Activated naive CD4-positive, alpha-beta T cell treated with anti-CD3 and anti-CD28 coated beads, Interleukin-2, amount 50 U/mL, for 72 hours (primary cell): ENCODE results near the gene AZI2. TPM values are rescaled to one million over a fixed set of nuclear protein-coding genes. Genes with fewer than 3 reads are reported as not detected.

Experiments
- ATAC-seq, 2 donors: fragments of 150-1000 bp; cut with Tn5 transposase; 2 replicates each; pipeline ENCODE4 v1.10.0; 2021; ENCODE audit warnings: mild to moderate bottlenecking in 2 of 2, moderate library complexity in 2 of 2
- DNase-seq, 2 donors: peaks; one replicate each; pipeline ENCODE4 v3.0.0; 2021 to 2022; ENCODE audit warnings: low spot score in 2 of 2
- H3K27ac Mint-ChIP-seq, 2 donors: one replicate each; pipeline ENCODE4 v1.8.0; 2022; ENCODE audit warnings: mild to moderate bottlenecking in 2 of 2, mixed read lengths in 2 of 2
- H3K36me3 Mint-ChIP-seq, 2 donors: one replicate each; pipeline ENCODE4 v1.8.0; 2022; ENCODE audit warnings: mixed read lengths in 2 of 2
- H3K9me3 Mint-ChIP-seq, 2 donors: one replicate each; pipeline ENCODE4 v1.8.0; 2022; ENCODE audit warnings: mixed read lengths in 2 of 2
- total RNA-seq, 2 donors: library from RNA; stranded (reverse); gene quantifications; one replicate each; pipeline ENCODE4 v1.2.3, GENCODE V29; 2022

The AZI2 gene, protein sequence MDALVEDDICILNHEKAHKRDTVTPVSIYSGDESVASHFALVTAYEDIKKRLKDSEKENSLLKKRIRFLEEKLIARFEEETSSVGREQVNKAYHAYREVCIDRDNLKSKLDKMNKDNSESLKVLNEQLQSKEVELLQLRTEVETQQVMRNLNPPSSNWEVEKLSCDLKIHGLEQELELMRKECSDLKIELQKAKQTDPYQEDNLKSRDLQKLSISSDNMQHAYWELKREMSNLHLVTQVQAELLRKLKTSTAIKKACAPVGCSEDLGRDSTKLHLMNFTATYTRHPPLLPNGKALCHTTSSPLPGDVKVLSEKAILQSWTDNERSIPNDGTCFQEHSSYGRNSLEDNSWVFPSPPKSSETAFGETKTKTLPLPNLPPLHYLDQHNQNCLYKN
- 10 to 100 TPM; 21.8 to 62.1 TPM for total RNA-seq

DNA sequence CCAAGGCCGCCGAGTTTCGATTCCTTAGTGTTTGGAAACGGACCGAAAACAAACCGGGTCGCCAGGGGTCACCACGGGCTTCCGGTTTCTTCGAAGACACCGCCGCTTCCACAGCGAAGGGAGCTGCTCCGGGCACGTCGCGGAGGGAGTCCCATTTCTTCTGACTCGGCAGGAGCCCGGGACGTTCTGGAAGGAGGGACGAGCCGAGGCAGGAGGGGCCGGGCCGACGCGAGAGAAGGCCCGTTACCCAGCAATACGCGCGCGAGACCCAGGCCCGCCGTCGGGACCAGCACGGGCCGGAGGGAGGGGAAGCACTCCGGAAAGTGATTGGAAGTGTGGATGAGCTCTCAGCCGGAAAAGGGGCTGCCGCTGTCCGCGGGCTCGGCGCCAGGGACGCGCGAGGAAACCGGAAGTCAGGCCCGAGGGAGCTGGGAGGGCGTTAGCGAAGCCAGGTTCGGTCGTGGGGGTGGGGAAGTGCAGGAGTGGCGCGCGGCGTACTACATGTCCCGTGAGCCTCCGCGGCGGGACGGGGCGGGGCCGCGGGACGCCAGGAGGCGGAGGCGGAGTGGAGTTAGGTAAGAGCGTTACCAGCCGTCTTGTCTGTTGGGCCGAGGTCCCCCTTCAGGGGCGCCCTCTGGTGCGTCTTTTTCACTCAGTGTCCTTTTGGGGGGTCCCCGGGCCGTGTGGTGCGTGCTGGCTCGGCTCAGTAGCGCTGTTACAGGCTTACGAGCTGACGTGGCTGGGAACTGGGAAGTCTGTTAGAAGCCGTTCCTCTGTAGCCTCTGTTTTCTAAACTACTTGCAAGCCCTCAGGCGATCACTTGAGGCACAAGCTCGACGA, at the start of gene AZI2, which contains the start of gene ZCWPW2:
Gene AZI2, minus strand, starts transcription at position 196 of the 840 bp plus-strand sequence. CDS start 8,207 bp downstream, outside the sequence.
Gene ZCWPW2, plus strand, starts transcription at position 93 of the 840 bp plus-strand sequence. CDS start 64,348 bp downstream, outside the sequence.
- peaks cover 7 to 9% of the 10 kb centered on the region in 2 donors for H3K9me3 Mint-ChIP-seq
- peak within 1 kb of the TSS; percentile 99 to 100 for H3K27ac Mint-ChIP-seq
- DNase-seq (peak; percentile 92 to 94), ATAC-seq (peak; percentile 84 to 91)
- H3K36me3 Mint-ChIP-seq: peaks cover 28 to 39% of the 10 kb centered on the region in 2 donors

DNA sequence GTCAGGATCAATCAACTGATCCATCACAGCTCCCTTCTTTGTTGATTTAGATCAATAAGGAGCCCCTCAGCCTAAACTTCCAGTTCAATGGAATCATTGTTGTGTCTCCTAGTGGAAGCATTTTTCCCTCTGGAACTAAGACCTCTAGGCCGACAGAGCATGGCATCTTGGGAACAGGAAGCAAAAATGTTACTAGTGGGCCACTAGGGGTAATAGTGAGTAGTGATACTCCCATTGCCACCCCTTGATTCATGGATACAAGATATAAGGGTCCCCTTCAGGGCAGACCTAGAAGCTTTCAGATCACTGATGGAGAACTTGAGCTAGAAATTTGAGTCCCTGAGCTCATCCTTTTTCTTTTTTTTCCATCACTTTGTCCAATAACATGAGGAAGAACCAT, 40.4 kb upstream of the AZI2 start:
- Mint-ChIP-seq H3K9me3 (peaks cover 20 to 31% of the 10 kb centered on the region in 2 donors), H3K27ac (no peak overlapping the region), H3K36me3 (peaks cover 0 to 35% of the 10 kb centered on the region in 2 donors)
- DNase-seq (no peak), ATAC-seq (no peak)

DNA sequence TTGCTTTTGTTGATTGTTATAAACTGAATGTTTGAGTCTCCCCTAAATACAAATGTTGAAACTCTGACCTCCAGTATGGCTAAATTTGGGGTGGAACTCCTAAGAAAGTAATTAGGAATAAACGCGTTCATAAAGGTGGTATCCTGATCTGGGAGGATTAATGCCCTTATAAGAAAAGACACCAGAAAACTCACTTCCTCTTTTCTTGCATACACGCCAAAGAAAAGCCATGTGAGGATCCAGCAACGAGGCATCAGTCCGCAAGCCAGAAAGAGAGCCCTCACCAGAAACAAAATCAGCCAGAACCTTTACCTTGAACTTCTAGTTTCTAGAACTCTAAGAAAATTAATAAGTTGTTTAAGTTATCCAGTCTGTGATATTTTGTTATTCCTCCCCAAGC, 37.4 kb upstream of the AZI2 start:
- Mint-ChIP-seq H3K27ac (no peak overlapping the region), H3K36me3 (peaks cover 0 to 17% of the 10 kb centered on the region in 2 donors), H3K9me3 (peaks cover 3 to 13% of the 10 kb centered on the region in 2 donors)
- ATAC-seq: no peak
- no peak for DNase-seq

DNA sequence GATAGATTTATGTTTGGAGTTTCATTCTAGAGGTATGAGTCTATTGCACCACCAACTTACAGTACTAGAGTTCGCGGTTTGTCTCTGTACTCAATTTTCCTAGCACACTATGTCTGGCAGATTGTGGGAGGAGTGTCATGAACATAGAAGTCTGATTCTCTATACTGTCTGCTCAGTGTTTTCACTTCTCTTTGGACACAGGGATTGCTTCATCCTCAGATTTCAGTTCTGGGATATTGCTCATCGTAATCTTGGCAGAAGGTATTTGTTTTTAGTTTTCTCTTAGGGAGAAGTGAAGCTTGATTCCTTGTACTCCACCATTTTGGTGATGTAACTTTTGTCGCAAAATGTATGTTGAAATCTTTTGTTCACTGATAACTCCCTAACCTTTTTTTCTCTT, 27.8 kb upstream of the AZI2 start:
- DNase-seq: no peak
- no peak overlapping the region for H3K27ac Mint-ChIP-seq
- H3K9me3 Mint-ChIP-seq: peaks cover 4 to 10% of the 10 kb centered on the region in 2 donors
- H3K36me3 Mint-ChIP-seq: peaks cover 0 to 6% of the 10 kb centered on the region in 2 donors
- ATAC-seq: no peak

DNA sequence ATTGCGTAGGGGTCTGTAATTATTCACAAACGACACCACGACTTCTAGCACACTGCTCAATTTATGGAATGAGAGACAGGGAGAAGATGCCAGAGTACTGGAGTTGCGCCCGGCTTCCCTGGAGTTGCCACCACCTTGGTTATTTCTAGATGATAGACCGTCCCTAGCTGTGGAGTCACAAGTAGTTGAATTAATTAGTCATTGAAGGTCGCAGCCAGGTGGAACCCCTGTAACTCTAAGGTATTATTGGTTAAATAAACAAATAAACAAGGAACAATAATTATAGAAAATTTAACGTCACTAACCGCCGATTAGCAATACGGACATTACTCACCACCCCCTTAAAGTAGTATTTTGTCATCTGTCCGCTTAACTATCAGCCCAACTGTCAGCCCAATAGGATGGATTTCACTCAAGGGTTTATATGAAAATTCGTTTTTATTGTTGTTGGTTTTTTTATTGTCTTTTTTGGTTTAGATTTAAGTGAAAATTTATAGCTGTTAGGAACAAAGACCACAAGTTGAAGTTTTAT, 911 bp upstream of the AZI2 start:
- DNase-seq: no peak
- peaks cover 9 to 11% of the 10 kb centered on the region in 2 donors for H3K9me3 Mint-ChIP-seq
- H3K27ac Mint-ChIP-seq: peak overlapping the region; percentile 99 to 100
- peaks cover 32 to 44% of the 10 kb centered on the region in 2 donors for H3K36me3 Mint-ChIP-seq
- ATAC-seq: peak; percentile 0

DNA sequence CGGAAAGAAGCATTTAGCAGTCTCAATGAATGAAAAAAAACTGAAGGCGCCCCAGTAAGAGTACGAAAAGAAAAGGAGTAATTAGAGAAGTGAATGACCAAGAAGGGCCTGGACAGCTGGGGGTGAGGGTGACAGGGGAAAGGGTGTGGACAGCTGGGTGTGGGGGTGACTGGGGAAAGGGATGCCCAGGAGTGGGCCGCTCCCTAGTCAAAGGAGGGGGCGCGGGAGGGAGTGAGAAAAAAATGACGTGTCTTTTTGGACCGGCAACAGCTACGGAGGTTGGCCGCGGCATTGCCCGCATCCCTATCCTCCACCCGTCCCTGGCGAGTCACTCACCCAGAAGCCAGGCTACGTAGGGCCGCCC, 377 bp downstream of the AZI2 start:
- ATAC-seq (peak; percentile 82 to 89), DNase-seq (no peak)
- peak overlapping the region; percentile 99 to 100 for H3K27ac Mint-ChIP-seq
- peaks cover 22 to 34% of the 10 kb centered on the region in 2 donors for H3K36me3 Mint-ChIP-seq
- H3K9me3 Mint-ChIP-seq: peaks cover 3 to 4% of the 10 kb centered on the region in 2 donors

DNA sequence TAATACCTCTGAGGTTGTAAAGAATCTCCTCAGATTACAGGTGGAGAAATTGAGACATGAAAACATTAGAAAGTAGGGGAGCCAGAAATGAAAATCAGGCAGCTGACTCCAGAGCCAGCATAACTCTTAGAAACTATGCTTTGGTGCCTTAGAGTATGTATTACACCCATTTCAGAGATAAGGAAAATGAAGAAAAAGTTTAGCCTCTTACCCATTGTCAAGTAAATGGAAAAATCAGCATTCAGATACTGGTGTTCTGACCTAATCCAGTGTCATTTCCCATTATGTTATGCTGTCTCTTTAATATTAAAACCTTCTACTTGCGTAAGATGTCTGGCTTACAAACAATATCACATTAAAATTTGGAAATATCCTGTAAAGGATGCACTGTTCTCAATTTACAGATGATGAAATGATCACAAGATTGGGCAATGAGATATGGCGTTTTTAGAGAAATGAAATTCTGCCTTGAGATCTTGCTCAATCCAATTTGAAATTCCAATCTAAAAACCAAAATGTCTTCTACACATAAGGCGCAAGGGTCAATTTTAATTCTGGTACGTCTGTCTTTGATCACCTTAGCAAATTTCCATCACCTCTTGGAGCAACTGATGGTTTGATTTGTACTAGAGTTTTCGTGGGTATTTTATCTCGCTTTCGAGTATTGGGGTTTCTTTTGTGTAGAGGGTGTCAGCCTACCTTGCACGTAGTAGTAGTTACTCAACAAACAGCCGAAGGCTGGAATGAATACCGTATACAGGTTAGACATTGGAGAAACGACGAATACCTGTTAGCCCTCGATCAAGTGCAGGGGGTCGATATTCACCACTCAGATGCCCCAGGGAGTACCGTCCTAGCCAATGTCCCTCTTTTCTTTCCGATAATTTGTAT, 1.0 kb downstream of the AZI2 start:
- H3K36me3 Mint-ChIP-seq: peaks cover 22 to 34% of the 10 kb centered on the region in 2 donors
- H3K27ac Mint-ChIP-seq: peak overlapping the region; percentile 99 to 100
- ATAC-seq: no peak
- peak in 1 of 2 donors; percentile 19 for DNase-seq
- H3K9me3 Mint-ChIP-seq: peaks cover 3 to 4% of the 10 kb centered on the region in 2 donors

DNA sequence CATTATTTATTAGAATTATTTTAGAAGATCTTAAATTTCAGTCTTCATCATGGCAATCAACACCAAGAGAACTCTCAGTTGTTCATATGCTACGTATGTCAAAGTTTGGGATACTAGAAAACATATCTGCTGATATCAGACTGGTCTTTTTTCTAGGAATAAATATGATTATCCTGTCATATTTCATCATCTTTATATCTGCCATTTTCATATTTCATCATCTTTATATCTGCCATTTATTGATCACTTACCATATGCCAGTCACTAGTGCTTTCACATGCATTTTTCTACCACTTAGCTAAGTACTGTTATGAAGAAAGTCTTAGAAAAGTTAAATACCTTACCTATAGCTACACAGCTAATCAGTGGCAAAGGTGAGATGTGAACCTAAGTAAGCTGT, 2.9 kb downstream of the AZI2 start:
- DNase-seq: no peak
- Mint-ChIP-seq H3K27ac (no peak overlapping the region), H3K9me3 (no peaks in the 10 kb centered on the region), H3K36me3 (peaks cover 17 to 28% of the 10 kb centered on the region in 2 donors)
- ATAC-seq: no peak

DNA sequence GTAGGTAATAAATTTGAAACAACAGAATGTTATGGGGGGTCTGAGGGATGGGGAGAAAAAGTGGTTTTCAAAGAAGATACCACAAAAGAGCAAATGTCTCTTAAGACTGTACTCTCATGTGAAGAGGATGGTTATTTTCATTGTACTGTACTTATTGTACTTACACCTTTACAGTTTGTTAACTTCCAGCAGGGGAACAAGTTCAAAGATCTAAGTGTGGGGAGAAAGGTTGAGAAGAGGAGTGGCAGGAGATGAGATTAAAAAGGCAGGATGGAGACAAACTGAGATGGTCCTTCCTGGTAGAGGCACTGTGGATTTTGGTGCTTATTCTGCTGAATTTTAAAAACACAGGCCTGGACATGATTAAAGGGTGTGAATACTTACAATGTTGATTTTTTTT, 5.5 kb downstream of the AZI2 start:
- Mint-ChIP-seq H3K27ac (peak overlapping the region in 1 of 2 donors; percentile 26), H3K36me3 (peaks cover 4 to 13% of the 10 kb centered on the region in 2 donors), H3K9me3 (no peaks in the 10 kb centered on the region)
- DNase-seq (no peak), ATAC-seq (no peak)

DNA sequence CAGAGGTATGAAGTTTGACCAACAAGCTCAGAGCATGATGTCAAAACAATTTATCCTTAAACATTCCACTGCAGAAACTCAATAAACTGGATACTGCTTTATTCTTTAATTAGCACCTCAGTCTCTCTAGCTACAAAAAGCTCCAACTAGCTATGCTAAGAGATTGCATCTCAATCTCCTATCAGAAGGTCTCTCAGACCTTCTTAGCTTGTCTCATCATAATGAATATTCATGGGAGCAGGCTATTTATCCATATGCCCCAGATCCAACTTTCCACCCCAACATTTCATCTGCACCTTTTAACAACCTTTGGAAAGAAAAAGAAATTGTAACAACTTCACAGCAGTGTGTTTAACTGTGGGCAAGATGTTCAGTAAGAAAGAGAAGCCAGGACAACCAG, 11.4 kb downstream of the AZI2 start:
- DNase-seq: no peak
- no peaks in the 10 kb centered on the region for H3K9me3 Mint-ChIP-seq
- no peak for ATAC-seq
- H3K27ac Mint-ChIP-seq: no peak overlapping the region
- H3K36me3 Mint-ChIP-seq: no peaks in the 10 kb centered on the region

DNA sequence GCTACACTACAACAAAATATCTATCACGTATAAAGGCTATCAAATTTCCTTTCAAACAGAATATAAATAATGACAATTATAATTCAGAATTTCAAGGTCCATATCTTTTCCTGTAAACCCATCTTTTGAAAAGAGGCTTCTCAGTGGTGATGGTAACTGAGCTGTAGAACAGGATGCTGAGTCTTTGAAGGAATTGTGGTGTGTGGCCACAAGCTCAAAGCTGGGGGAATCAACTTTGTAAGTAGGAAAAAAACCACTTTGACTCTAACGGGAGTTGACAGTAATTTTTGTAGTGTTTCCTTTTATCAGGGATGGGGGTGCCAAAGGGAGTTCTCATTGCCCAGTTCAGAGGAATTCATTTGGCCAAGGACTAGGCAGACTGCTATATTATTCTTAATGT, 13.4 kb downstream of the AZI2 start:
- DNase-seq (no peak), ATAC-seq (no peak)
- H3K36me3 Mint-ChIP-seq: no peaks in the 10 kb centered on the region
- no peak overlapping the region for H3K27ac Mint-ChIP-seq
- no peaks in the 10 kb centered on the region for H3K9me3 Mint-ChIP-seq

DNA sequence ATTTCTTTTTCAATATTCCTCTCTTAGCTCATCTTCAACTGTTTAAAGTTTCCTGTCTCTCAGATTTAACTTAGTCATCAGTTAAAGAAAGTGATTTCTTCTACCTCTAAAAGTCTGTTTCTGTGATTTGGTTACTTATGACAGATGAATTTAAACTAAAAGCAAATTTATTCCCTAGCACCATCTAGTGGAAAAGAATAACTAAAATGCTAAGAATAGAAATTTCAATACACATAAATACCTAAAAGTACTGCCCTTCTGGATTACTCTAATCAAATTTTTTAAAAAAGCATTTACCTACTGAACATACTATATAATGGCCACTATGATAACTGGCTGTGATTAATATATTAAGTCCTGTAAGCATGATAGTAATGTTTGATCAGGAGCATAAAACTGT, 14.1 kb downstream of the AZI2 start:
- DNase-seq (no peak), ATAC-seq (no peak)
- Mint-ChIP-seq H3K27ac (no peak overlapping the region), H3K9me3 (no peaks in the 10 kb centered on the region), H3K36me3 (no peaks in the 10 kb centered on the region)

DNA sequence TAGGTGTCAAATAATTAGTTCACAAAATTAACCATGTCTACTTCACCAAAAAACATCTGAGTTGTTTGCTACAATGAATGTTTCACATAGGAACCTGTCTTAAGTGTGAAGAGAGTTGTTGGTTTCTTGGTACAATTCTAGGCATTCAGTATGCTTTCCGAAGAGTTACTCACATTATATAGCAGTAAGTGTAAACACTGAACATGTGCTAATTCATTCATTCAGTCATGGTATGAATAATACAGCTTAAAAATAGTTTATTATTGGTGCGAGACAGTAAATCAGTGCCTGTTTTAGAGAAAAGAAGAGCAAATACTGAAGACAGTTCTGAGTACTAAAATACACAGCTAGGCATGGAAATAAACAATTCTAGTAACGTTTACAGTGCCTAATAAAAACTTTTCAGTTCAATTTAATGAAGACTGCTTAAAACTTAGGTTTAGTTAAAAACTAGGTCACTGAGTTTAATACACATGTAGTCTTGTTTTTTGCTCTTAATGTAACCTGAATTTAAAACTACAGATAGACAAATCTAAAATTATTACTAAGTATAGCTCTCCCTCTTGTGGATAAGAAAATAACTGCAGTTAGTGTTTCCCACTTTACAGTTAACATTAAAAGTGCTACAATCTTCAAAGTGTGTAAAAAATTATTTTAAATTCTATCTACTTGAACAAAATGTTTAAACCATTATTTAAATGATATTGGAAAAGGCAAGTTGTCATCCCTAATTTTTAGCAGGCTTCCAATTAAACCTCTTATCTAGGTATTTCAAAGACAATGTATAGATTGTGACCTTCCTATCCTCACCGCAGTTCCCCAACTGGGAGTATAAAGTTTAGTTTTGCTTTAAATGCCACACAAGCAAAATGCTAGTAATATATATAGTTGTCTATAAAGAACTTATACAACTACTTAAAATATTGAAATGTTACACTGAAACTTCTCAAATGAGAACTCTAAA, 20.2 kb downstream of the AZI2 start:
- Mint-ChIP-seq H3K9me3 (no peaks in the 10 kb centered on the region), H3K36me3 (peaks cover 6 to 9% of the 10 kb centered on the region in 2 donors), H3K27ac (no peak overlapping the region)
- no peak for ATAC-seq
- DNase-seq: no peak

DNA sequence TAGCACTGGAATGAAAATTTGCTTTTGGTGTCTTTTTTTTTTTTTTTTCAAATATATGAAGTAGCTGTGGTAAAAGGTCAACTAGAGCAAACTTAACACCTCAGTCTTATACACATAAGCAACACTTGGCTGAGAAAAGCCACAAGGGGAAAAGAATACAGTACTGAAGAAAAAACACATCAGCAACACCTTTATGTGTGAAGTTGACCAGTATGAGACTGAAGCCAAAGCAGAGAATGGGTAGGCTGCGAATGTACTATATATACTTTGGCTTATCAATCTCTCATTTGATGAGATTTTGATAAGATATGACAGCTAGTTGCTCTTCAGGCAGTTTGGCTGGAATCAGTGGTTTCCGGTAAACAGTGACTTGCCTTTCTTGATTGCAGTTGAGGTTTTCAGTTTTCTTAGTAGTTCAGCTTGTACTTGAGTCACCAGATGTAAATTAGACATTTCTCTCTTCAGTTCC, 22.1 kb downstream of the AZI2 start:
- ATAC-seq: peak; percentile 90 to 95
- DNase-seq: peak in 1 of 2 donors; percentile 6
- H3K36me3 Mint-ChIP-seq: peaks cover 6 to 10% of the 10 kb centered on the region in 2 donors
- no peaks in the 10 kb centered on the region for H3K9me3 Mint-ChIP-seq
- no peak overlapping the region for H3K27ac Mint-ChIP-seq

DNA sequence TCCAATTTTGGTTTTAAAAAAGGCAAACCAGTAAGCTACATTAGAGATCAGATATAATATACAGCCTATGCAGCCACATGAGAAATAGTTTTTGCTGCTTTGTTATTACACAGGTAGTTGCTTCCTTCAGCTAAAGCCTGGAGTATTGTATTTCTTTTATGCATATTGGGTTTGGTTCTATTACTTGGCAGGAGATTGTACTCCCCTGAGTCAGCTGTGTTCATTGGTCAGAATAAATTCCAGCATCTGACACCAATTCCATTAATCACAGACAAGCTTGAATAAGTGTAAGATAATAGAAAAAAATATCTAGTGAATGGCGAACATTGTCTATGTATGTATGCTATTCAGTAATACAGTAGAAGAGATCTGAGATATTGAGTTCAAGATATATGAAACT, 26.2 kb downstream of the AZI2 start:
- Mint-ChIP-seq H3K36me3 (peaks cover 6 to 10% of the 10 kb centered on the region in 2 donors), H3K9me3 (no peaks in the 10 kb centered on the region), H3K27ac (no peak overlapping the region)
- ATAC-seq (no peak), DNase-seq (no peak)
